ENCODE results near the gene CDK5. TPM values are rescaled to one million over a fixed set of nuclear protein-coding genes. Genes with fewer than 3 reads are reported as not detected.
A peak's percentile ranks its signal among the peaks of the same experiment; 100 is the strongest.

Gene CDK5
- total and polyA plus RNA-seq, 9 of the 15 experiments (the other 6 are each of a cell fraction or from before 2014, with no cell fraction given): 3.2 to 38.0 (median 27.5) TPM

- TF ChIP-seq CHAMP1 (IDR thresholded peaks at IDR 0.05) (no peak), HMGN3 (IDR thresholded peaks at IDR 0.05; ENCODE audit: borderline replicate concordance, extremely low read depth, insufficient read length, low read depth, low read length) (no peak), ZNF398 (CRISPR knock-in tag; IDR thresholded peaks at IDR 0.05) (no peak), NCOA1 (IDR thresholded peaks at IDR 0.05; ENCODE audit: low read depth) (no peak; the same call in 1 of the 2 replicates), ASH1L (IDR thresholded peaks at IDR 0.05; ENCODE audit: borderline replicate concordance, low read depth, partially characterized antibody) (no peak), NFRKB (IDR thresholded peaks at IDR 0.05; ENCODE audit: low read depth) (peak; percentile 71; the same call in 1 of the 2 replicates), ZNF592 (IDR thresholded peaks at IDR 0.05) (peak; percentile 98), CREB5 (CRISPR knock-in tag; IDR thresholded peaks at IDR 0.05) (no peak; the same call in 1 of the 2 replicates), TEAD4 (IDR thresholded peaks at IDR 0.05; ENCODE audit: low read length) (peak; percentile 75), TEAD4 (CRISPR knock-in tag; IDR thresholded peaks at IDR 0.05; ENCODE audit: borderline replicate concordance) (no peak), ZNF347 (CRISPR knock-in tag; IDR thresholded peaks at IDR 0.05; ENCODE audit: low read depth) (no peak), TCFL5 (CRISPR knock-in tag; conservative IDR thresholded peaks at IDR 0.05) (no peak), ZNF76 (CRISPR knock-in tag; IDR thresholded peaks at IDR 0.05; ENCODE audit: borderline replicate concordance) (no peak), ELF2 (CRISPR knock-in tag; IDR thresholded peaks at IDR 0.05) (no peak), PTBP1 (IDR thresholded peaks at IDR 0.05; ENCODE audit: low read depth, low read length) (no peak), HMG20A (CRISPR knock-in tag; conservative IDR thresholded peaks at IDR 0.05) (no peak), ILF3 (IDR thresholded peaks at IDR 0.05; ENCODE audit: borderline replicate concordance) (no peak), EZH2 (IDR thresholded peaks at IDR 0.05; ENCODE audit: borderline replicate concordance, low read depth, low read length) (no peak)
Observed at GRCh38 chr7:151010307-151011096, 47.2 kb downstream of the CDK5 start (continued).

All from K562 (cell line).